GM10266 (cell line): ENCODE data around the gene SHOC1.

Experiments
- DNase-seq: peaks from one replicate; pipeline ENCODE4 v3.0.0; 2012; ENCODE audit errors: extremely low spot score
- CTCF ChIP-seq: IDR thresholded peaks from 2 replicates; pipeline ENCODE4 v1.5.1; 2012; ENCODE audit warnings: mild to moderate bottlenecking, low read depth; ENCODE audit not compliant: control insufficient read depth, insufficient read depth; ENCODE audit errors: missing control alignments

Gene SHOC1

GRCh38 chr9:111752455-111752854 lies 42.3 kb downstream of the SHOC1 start:
- no peak for TF ChIP-seq CTCF
- no peak for DNase-seq
